HCT116 (cell line): ENCODE results near the gene FARP1. TPM values are rescaled to one million over a fixed set of nuclear protein-coding genes. Genes with fewer than 3 reads are reported as not detected.

Source experiments
- ATAC-seq: fragments of 200-7000 bp; cut with Tn5 transposase; 2 replicates; pipeline ENCODE4 v1.9.1; 2020; ENCODE audit warnings: mild to moderate bottlenecking, moderate library complexity
- BruUV-seq: library from RNA; stranded (reverse); fragments of 400-500 nt; replicated peaks from 2 replicates; lab custom pipeline; 2021; lab: Mats Ljungman, UMichigan
- CTCF ChIA-PET: fragments of 300-600 bp; sonication (Branson Sonifier 250); formaldehyde crosslinking; loops from one replicate; lab custom pipeline; 2021; ENCODE audit warnings: antibody characterized with exemption; lab: Charles Lee
- POLR2A ChIA-PET: fragments of 300-600, 350-600 bp; sonication (Branson Sonifier 250); formaldehyde crosslinking; loops from one replicate; lab custom pipeline; 2021; ENCODE audit warnings: antibody characterized with exemption; lab: Charles Lee
- RAD21 ChIA-PET, 2 experiments: fragments of 300-600 bp; sonication (Branson Sonifier 250); formaldehyde crosslinking; loops; one replicate each; lab custom pipeline; 2023; ENCODE audit warnings: low total read pairs in 2 of 2; ENCODE audit not compliant: uncharacterized antibody in 2 of 2, unreplicated experiment in 2 of 2, low non-redundant PET in 1 of 2; lab: Charles Lee
- DNase-seq: peaks from one replicate; pipeline ENCODE4 v3.0.0-alpha.2; 2010; ENCODE audit warnings: low read depth, low spot score
- H2AFZ ChIP-seq: fragments of 200-600 bp; shearing (Covaris generic), sonication (generic); 2 replicates; pipeline ENCODE4 v1.6.1; 2017; ENCODE audit warnings: low read depth, mixed run types, mixed read lengths, antibody characterized with exemption, low read length; ENCODE audit not compliant: poor library complexity, severe bottlenecking
- H3K27ac ChIP-seq: 2 replicates; pipeline ENCODE4 v1.5.1; 2012; ENCODE audit warnings: low read depth, low read length
- H3K27me3 ChIP-seq: fragments of 200-600 bp; sonication (generic); 2 replicates; pipeline ENCODE4 v1.6.1; 2016; ENCODE audit warnings: mixed run types, low read length, mixed read lengths; ENCODE audit not compliant: insufficient read depth
- H3K36me3 ChIP-seq, 2 experiments: fragments of 200-500 bp in 1 of 2; fragments of 200-600 bp in 1 of 2; sonication (Bioruptor generic) in 1 of 2; sonication (generic) in 1 of 2; 2 replicates each; pipeline versions ENCODE4 v1.5.1 to v1.6.1; 2014 to 2016; ENCODE audit warnings: low read length in 2 of 2, inconsistent platforms in 1 of 2, mixed read lengths in 1 of 2, mixed run types in 1 of 2; ENCODE audit not compliant: insufficient read depth in 2 of 2, control insufficient read depth in 1 of 2
- H3K4me1 ChIP-seq, 2 experiments: fragments of 200-600 bp in 1 of 2; sonication (generic) in 1 of 2; 2 replicates each; pipeline versions ENCODE4 v1.5.1 to v1.6.1; 2012 to 2017; ENCODE audit warnings: low read length in 2 of 2, inconsistent platforms in 1 of 2, mild to moderate bottlenecking in 1 of 2, mixed read lengths in 1 of 2, mixed run types in 1 of 2, moderate library complexity in 1 of 2; ENCODE audit not compliant: insufficient read depth in 2 of 2, control insufficient read depth in 1 of 2
- H3K4me2 ChIP-seq: fragments of 200-600 bp; sonication (generic); 2 replicates; pipeline ENCODE4 v1.6.1; 2017; ENCODE audit warnings: mixed run types, low read length, mixed read lengths
- H3K4me3 ChIP-seq, 2 experiments: fragments of 200-600 bp in 1 of 2; sonication (generic) in 1 of 2; replicated peaks in 1 of 2; 2 replicates each; pipeline ENCODE4 v1.5.1; 2011 to 2016; ENCODE audit warnings: low read length in 2 of 2, control low read depth in 1 of 2, low read depth in 1 of 2, mild to moderate bottlenecking in 1 of 2, mixed read lengths in 1 of 2, mixed run types in 1 of 2
- H3K79me2 ChIP-seq: fragments of 200-600 bp; sonication (generic); 2 replicates; pipeline ENCODE4 v1.6.1; 2017; ENCODE audit warnings: mild to moderate bottlenecking, mixed run types, low read length, moderate library complexity, mixed read lengths; ENCODE audit not compliant: insufficient read depth
- H3K9ac ChIP-seq: fragments of 200-600 bp; sonication (generic); 2 replicates; pipeline ENCODE4 v1.6.1; 2016; ENCODE audit warnings: low read length, mixed read lengths
- H3K9me2 ChIP-seq: fragments of 200-600 bp; sonication (generic), shearing (Covaris generic); 2 replicates; pipeline ENCODE4 v1.6.1; 2017; ENCODE audit warnings: mixed run types, mild to moderate bottlenecking, moderate library complexity; ENCODE audit not compliant: insufficient read depth
- H3K9me3 ChIP-seq, 2 experiments: fragments of 200-500 bp in 1 of 2; fragments of 200-600 bp in 1 of 2; sonication (Bioruptor generic) in 1 of 2; sonication (generic) in 1 of 2; 2 replicates each; pipeline ENCODE4 v1.6.1; 2014 to 2017; ENCODE audit warnings: low read length in 2 of 2, mixed read lengths in 2 of 2, inconsistent platforms in 1 of 2, low read depth in 1 of 2, mild to moderate bottlenecking in 1 of 2, mixed run types in 1 of 2, moderate library complexity in 1 of 2; ENCODE audit not compliant: control insufficient read depth in 1 of 2, insufficient read depth in 1 of 2
- H4K20me1 ChIP-seq: fragments of 200-600 bp; sonication (generic), shearing (Covaris generic); 2 replicates; pipeline ENCODE4 v1.6.1; 2017; ENCODE audit warnings: mixed run types, mild to moderate bottlenecking, moderate library complexity; ENCODE audit not compliant: insufficient read depth
- ATF3 ChIP-seq: IDR thresholded peaks from 2 replicates; pipeline ENCODE4 v1.6.1; 2012
- CEBPB ChIP-seq: IDR thresholded peaks from 2 replicates; pipeline ENCODE4 v1.6.1; 2012; ENCODE audit warnings: low read depth
- CTCF ChIP-seq, 3 experiments: fragments of 200-600 bp in 1 of 3; sonication (generic) in 1 of 3; IDR thresholded peaks in 2 of 3; conservative IDR thresholded peaks in 1 of 3; 2 replicates each; pipeline ENCODE4 v1.5.1; 2012 to 2017; ENCODE audit warnings: low read depth in 2 of 3, low read length in 2 of 3, antibody characterized with exemption in 1 of 3, borderline replicate concordance in 1 of 3, control low read depth in 1 of 3, mild to moderate bottlenecking in 1 of 3, mixed read lengths in 1 of 3, mixed run types in 1 of 3, moderate library complexity in 1 of 3; ENCODE audit not compliant: insufficient read depth in 1 of 3
- EZH2phosphoT487 ChIP-seq: fragments of 200-600 bp; IDR thresholded peaks from 2 replicates; pipeline ENCODE4 v1.6.1; 2018; ENCODE audit warnings: antibody characterized with exemption, borderline replicate concordance
- FOSL1 ChIP-seq: IDR thresholded peaks from 2 replicates; pipeline ENCODE4 v1.6.1; 2012; ENCODE audit warnings: low read depth
- JUND ChIP-seq: IDR thresholded peaks from 2 replicates; pipeline ENCODE4 v1.6.1; 2012
- MAX ChIP-seq: IDR thresholded peaks from 2 replicates; pipeline ENCODE4 v1.6.1; 2012
- RAD21 ChIP-seq: IDR thresholded peaks from 2 replicates; pipeline ENCODE4 v1.6.1; 2012; ENCODE audit warnings: low read depth, mild to moderate bottlenecking
- SP1 ChIP-seq: IDR thresholded peaks from 2 replicates; pipeline ENCODE4 v1.6.1; 2012; ENCODE audit warnings: low read depth
- SRF ChIP-seq: IDR thresholded peaks from 2 replicates; pipeline ENCODE4 v1.6.1; 2012; ENCODE audit warnings: low read depth
- TCF7L2 ChIP-seq: IDR thresholded peaks from 2 replicates; pipeline ENCODE4 v1.7.0; 2011; ENCODE audit warnings: borderline replicate concordance, inconsistent platforms; ENCODE audit not compliant: insufficient read depth, insufficient read length; ENCODE audit errors: extremely low read depth
- ZFX ChIP-seq: fragments of 450-650 bp; IDR thresholded peaks from 2 replicates; pipeline ENCODE4 v1.6.1; 2017
- intact Hi-C: fragments of 100-400 bp; cut with micrococcal nuclease; formaldehyde crosslinking; loops from 2 replicates; pipeline ENCODE4 v1.10.0; 2022
- total RNA-seq: library from RNA; stranded (reverse); gene quantifications from one replicate; pipeline ENCODE4 v1.2.1, GENCODE V29; 2021; ENCODE audit not compliant: unreplicated experiment
- TF ChIP-seq, protein P1 (sequence below): IDR thresholded peaks from 2 replicates; pipeline ENCODE4 v1.6.1; 2012; ENCODE audit warnings: low read depth
- TF ChIP-seq, protein P2 (sequence below): IDR thresholded peaks from 2 replicates; pipeline ENCODE4 v1.6.1; 2011; ENCODE audit warnings: mild to moderate bottlenecking, low read length, moderate library complexity; ENCODE audit not compliant: insufficient replicate concordance; ENCODE audit errors: extremely low read depth

Gene FARP1
- total RNA-seq, 1 experiment from 2014 or later = 30.5 TPM

DNA sequence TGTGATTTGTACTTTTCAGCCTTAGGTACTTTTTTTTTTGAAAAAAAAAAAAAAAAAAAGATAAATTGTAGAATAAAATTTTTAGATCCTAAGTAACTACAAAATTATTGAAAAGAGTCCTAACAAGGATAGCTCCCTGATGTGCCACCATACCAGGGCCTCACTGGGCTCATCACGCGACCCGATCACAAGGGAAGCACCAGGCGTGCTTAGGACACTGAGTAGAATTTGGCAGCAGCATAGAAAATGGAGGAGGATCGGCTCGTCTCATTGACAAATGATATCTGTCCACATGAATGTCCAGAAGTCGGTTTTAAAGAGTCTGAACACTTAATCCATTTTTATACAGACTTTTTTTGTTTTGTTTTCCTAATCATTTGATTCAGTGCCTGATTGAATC is 255.0 kb downstream of the FARP1 start:
- H4K20me1 ChIP-seq = no peaks in the 10 kb centered on the region
- TF ChIP-seq ATF3 (no peak), JUND (no peak), SP1 (no peak), CTCF (IDR thresholded peaks at IDR 0.05 in 2 of 3, conservative IDR thresholded peaks at IDR 0.05 in 1 of 3; ENCODE audit: borderline replicate concordance in 1 of 3, insufficient read depth in 1 of 3, low read depth in 2 of 3, low read length in 2 of 3) (no peak), EZH2phosphoT487 (no peak), SRF (no peak), MAX (no peak), RAD21 (no peak), FOSL1 (no peak), TCF7L2 (no peak), ZFX (no peak), CEBPB (no peak)
- TF ChIP-seq, protein P1, sequence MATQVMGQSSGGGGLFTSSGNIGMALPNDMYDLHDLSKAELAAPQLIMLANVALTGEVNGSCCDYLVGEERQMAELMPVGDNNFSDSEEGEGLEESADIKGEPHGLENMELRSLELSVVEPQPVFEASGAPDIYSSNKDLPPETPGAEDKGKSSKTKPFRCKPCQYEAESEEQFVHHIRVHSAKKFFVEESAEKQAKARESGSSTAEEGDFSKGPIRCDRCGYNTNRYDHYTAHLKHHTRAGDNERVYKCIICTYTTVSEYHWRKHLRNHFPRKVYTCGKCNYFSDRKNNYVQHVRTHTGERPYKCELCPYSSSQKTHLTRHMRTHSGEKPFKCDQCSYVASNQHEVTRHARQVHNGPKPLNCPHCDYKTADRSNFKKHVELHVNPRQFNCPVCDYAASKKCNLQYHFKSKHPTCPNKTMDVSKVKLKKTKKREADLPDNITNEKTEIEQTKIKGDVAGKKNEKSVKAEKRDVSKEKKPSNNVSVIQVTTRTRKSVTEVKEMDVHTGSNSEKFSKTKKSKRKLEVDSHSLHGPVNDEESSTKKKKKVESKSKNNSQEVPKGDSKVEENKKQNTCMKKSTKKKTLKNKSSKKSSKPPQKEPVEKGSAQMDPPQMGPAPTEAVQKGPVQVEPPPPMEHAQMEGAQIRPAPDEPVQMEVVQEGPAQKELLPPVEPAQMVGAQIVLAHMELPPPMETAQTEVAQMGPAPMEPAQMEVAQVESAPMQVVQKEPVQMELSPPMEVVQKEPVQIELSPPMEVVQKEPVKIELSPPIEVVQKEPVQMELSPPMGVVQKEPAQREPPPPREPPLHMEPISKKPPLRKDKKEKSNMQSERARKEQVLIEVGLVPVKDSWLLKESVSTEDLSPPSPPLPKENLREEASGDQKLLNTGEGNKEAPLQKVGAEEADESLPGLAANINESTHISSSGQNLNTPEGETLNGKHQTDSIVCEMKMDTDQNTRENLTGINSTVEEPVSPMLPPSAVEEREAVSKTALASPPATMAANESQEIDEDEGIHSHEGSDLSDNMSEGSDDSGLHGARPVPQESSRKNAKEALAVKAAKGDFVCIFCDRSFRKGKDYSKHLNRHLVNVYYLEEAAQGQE = no peak
- TF ChIP-seq, protein P2, sequence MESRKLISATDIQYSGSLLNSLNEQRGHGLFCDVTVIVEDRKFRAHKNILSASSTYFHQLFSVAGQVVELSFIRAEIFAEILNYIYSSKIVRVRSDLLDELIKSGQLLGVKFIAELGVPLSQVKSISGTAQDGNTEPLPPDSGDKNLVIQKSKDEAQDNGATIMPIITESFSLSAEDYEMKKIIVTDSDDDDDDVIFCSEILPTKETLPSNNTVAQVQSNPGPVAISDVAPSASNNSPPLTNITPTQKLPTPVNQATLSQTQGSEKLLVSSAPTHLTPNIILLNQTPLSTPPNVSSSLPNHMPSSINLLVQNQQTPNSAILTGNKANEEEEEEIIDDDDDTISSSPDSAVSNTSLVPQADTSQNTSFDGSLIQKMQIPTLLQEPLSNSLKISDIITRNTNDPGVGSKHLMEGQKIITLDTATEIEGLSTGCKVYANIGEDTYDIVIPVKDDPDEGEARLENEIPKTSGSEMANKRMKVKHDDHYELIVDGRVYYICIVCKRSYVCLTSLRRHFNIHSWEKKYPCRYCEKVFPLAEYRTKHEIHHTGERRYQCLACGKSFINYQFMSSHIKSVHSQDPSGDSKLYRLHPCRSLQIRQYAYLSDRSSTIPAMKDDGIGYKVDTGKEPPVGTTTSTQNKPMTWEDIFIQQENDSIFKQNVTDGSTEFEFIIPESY = no peak
- DNase-seq = no peak
- H3K36me3 ChIP-seq = no peaks in the 10 kb centered on the region; a peak in 1 of 4 replicates
- no peak for ATAC-seq
- no TSS peak for BruUV-seq
- ChIA-PET CTCF (no interaction called here), RAD21 (no interaction called here), POLR2A (no interaction called here)
- no peaks in the 10 kb centered on the region for H3K4me1 ChIP-seq
- H3K9me2 ChIP-seq = no peaks in the 10 kb centered on the region
- intact Hi-C loops = no loop called here
- no peaks in the 10 kb centered on the region for H3K9me3 ChIP-seq
- no peak overlapping the region for H3K4me3 ChIP-seq
- H3K27ac ChIP-seq = no peak overlapping the region
- H2AFZ ChIP-seq = no peak overlapping the region
- H3K9ac ChIP-seq = no peak overlapping the region
- no peaks in the 10 kb centered on the region for H3K27me3 ChIP-seq
- H3K4me2 ChIP-seq = no peak overlapping the region
- H3K79me2 ChIP-seq = no peaks in the 10 kb centered on the region
